ENCODE data around the gene PROM1. TPM values are rescaled to one million over a fixed set of nuclear protein-coding genes. Genes with fewer than 3 reads are reported as not detected.

PROM1 gene
- total and polyA plus RNA-seq, 9 of the 15 experiments (the other 6 are each of a cell fraction or from before 2014, with no cell fraction given) = 0.05 TPM; not detected in 8

GRCh38 chr4:16077786-16078185, 6.0 kb downstream of the PROM1 start (continued):
- no peak for TF ChIP-seq ZBTB7A (IDR thresholded peaks at IDR 0.05; ENCODE audit: borderline replicate concordance, control insufficient read depth, low read depth, low read length)
- no peak for TF ChIP-seq ZFPM2 (CRISPR knock-in tag; IDR thresholded peaks at IDR 0.05)
- no peak for TF ChIP-seq NFATC3 (IDR thresholded peaks at IDR 0.05)

- H3K9ac ChIP-seq (ENCODE audit: insufficient read depth in 1 of 2, low read depth in 2 of 2, low read length in 2 of 2) = no peak overlapping the region
- WGBS (ENCODE audit: insufficient coverage, low coverage, missing lambda C conversion rate) = 4% methylated on average over 8 of the region's 8 CpGs
- H3K4me2 ChIP-seq (ENCODE audit: insufficient read depth, low read length) = no peak overlapping the region
These were observed 7.7 kb downstream of the PROM1 start for GRCh38 chr4:16075975-16076757.

More at GRCh38 chr4:16075975-16076757, 7.7 kb downstream of the PROM1 start:
- ATAC-seq (no peak), DNase-seq (ENCODE audit: extremely low read depth in 1 of 4, low spot score in 3 of 4) (no peak), FAIRE-seq (no peak)
- BruUV-seq (replicated peaks) = no TSS peak
- TF ChIP-seq HDAC1 (IDR thresholded peaks at IDR 0.05) (no peak), ZNF280A (IDR thresholded peaks at IDR 0.05; ENCODE audit: low read depth, partially characterized antibody) (no peak), ZBTB43 (CRISPR knock-in tag; IDR thresholded peaks at IDR 0.05) (no peak), NR1H2 (CRISPR knock-in tag; IDR thresholded peaks at IDR 0.05) (no peak), CEBPB (tag; IDR thresholded peaks at IDR 0.05) (no peak), E2F1 (CRISPR knock-in tag; IDR thresholded peaks at IDR 0.05) (no peak), SOX6 (IDR thresholded peaks at IDR 0.05) (no peak), IRF2 (CRISPR knock-in tag; IDR thresholded peaks at IDR 0.05) (no peak)
- Histone ChIP-seq H3K9me1 (ENCODE audit: control insufficient read depth, insufficient read depth, low read length) (no peaks in the 10 kb centered on the region), H3K4me1 (replicated peaks in 1 of 2; ENCODE audit: control insufficient read depth in 2 of 2, insufficient read depth in 2 of 2, low read length in 2 of 2) (no peaks in the 10 kb centered on the region), H3K79me2 (ENCODE audit: control insufficient read depth, insufficient read depth, low read length) (no peaks in the 10 kb centered on the region), H4K20me1 (replicated peaks; ENCODE audit: control insufficient read depth, insufficient read depth, low read length) (no peaks in the 10 kb centered on the region), H2AFZ (ENCODE audit: low read depth, low read length) (no peak overlapping the region), H3K4me3 (no peak overlapping the region), H3K27ac (ENCODE audit: extremely low read depth, low read depth, low read length) (no peak overlapping the region), H3K9me3 (replicated peaks; ENCODE audit: control insufficient read depth, insufficient read depth, low read depth, low read length) (no peaks in the 10 kb centered on the region), H3K36me3 (ENCODE audit: control insufficient read depth, insufficient read depth, low read length) (no peaks in the 10 kb centered on the region), H3K27me3 (ENCODE audit: control insufficient read depth in 2 of 2, insufficient read depth in 2 of 2, low read length in 2 of 2) (peaks cover 7 to 33% of the 10 kb centered on the region in 2 experiments)
- intact Hi-C loops (cut with micrococcal nuclease) = no loop called here
- ChIA-PET CTCF (ENCODE audit: low intra/inter-chr PET ratio) (no interaction called here), POLR2A (no interaction called here)
- in situ Hi-C loops (cut with MboI) = no loop called here

Measured in K562 (cell line).